AG04449 (cell line): ENCODE measurements around the gene ZNF879.

Source experiments
- CTCF ChIA-PET: fragments of 350-600 bp; formaldehyde crosslinking; extraction: SDS; loops from one replicate; lab custom pipeline; 2021; ENCODE audit warnings: antibody characterized with exemption; lab: Yijun Ruan, JAX
- POLR2A ChIA-PET: fragments of 400-600, 350-600 bp; formaldehyde crosslinking; extraction: SDS; loops from one replicate; lab custom pipeline; 2020; ENCODE audit warnings: antibody characterized with exemption, inconsistent platforms; lab: Yijun Ruan, JAX
- DNase-seq: peaks from one replicate; pipeline ENCODE4 v3.0.0-alpha.2; 2010; ENCODE audit warnings: low read depth, low spot score
- H3K4me3 ChIP-seq: 2 replicates; pipeline ENCODE4 v1.5.1; 2011; ENCODE audit warnings: low read depth, mild to moderate bottlenecking, control low read depth, low read length
- TF ChIP-seq, protein P1 (sequence below): IDR thresholded peaks from one replicate; pipeline ENCODE4 v1.5.1; 2011; ENCODE audit warnings: mild to moderate bottlenecking, moderate library complexity, low read length, control low read depth, inconsistent platforms; ENCODE audit not compliant: insufficient read depth; ENCODE audit errors: missing control alignments

Gene ZNF879

DNA sequence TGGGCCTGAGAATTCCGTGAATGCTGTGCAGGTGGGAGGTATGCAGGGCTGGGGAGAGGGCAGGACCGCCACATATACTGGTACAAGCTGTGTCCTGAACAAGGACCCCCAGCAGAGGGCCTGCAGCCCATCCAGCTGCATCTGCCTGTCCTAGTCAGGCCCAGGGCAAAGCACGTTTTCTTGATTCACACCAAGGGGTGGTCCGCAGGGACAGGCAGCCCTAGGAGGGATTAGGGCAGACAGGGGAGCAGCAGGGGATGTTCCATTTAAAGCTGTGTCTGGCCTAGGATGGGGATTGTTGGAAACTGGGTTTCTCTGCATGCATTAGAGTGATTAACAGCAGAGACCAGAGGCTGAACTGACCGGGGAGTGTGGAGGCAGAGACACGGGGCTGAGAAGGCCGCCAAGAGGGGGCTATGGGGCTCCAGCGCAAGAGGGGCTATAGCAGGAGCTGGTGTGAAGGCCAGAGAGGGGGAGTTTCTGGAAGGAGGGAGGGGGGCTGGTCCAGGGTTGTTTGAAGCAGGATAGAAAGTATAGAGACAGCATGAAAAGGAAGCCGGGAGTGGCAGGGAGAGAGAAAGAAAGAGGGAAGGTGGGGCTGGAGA, 31.2 kb upstream of the ZNF879 start:
- no peak for DNase-seq
- POLR2A ChIA-PET = no interaction called here
- TF ChIP-seq, protein P1, sequence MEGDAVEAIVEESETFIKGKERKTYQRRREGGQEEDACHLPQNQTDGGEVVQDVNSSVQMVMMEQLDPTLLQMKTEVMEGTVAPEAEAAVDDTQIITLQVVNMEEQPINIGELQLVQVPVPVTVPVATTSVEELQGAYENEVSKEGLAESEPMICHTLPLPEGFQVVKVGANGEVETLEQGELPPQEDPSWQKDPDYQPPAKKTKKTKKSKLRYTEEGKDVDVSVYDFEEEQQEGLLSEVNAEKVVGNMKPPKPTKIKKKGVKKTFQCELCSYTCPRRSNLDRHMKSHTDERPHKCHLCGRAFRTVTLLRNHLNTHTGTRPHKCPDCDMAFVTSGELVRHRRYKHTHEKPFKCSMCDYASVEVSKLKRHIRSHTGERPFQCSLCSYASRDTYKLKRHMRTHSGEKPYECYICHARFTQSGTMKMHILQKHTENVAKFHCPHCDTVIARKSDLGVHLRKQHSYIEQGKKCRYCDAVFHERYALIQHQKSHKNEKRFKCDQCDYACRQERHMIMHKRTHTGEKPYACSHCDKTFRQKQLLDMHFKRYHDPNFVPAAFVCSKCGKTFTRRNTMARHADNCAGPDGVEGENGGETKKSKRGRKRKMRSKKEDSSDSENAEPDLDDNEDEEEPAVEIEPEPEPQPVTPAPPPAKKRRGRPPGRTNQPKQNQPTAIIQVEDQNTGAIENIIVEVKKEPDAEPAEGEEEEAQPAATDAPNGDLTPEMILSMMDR = no peak
- H3K4me3 ChIP-seq = no peak overlapping the region
- CTCF ChIA-PET = no interaction called here

DNA sequence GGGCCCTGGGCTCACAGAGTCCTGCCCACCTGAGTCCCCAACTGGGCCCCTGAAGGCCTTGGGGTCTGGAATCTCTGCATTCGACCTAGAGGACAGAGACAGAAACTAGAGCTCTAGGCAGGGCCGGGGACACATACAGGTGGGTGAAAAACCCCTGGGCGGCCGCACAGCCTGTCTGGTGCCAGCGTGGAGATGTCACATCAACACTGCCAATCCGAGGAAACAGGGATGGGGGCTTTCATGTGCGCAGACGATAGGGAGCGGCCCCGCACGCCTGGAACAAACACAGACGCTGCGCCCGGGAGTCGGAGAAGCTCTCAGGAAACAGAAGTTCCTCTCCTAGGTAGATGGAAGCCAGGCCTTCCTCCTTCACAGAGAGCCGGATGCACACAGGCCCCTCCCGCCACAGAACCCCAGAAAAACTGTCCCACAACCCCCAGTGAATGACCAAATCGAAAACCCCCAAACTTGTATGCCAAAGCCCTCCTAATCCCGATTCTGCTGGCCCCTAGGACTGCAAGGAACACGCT, 30.3 kb upstream of the ZNF879 start:
- TF ChIP-seq, protein P1 = no peak
- ChIA-PET CTCF (no interaction called here), POLR2A (no interaction called here)
- H3K4me3 ChIP-seq = no peak overlapping the region
- DNase-seq = no peak

DNA sequence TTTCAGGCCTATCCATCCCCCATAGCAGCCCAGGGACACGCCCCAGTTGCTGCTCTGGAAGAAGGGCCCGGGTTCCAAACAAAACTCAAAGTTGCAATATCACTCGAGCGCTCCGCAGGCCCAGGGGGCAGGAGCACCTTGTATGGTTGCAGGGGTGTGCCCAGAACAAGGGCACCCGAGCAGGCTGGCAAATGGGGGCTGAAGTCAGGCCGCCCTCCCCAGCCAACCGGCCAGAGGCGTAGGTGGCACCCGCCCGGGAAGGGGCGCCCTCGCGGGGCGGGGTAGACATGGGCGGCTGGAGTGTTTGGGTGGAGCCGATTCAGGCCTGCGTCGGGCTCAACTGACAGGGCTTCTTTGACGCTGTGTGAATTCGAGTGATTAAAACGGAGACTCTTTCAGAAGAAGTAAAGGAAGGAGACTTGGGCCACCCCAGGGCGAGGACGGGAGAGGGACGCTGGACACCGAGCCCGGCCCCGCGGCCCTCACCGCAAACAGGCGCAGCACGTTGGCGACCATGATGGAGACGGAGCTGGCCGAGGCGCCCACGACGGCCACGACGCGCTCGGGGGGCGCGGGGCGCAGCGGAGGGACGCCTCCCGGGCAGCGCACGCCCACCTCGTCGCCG, 29.5 kb upstream of the ZNF879 start:
- ChIA-PET CTCF (no interaction called here), POLR2A (no interaction called here)
- TF ChIP-seq, protein P1 = no peak
- no peak for DNase-seq
- H3K4me3 ChIP-seq = no peak overlapping the region

DNA sequence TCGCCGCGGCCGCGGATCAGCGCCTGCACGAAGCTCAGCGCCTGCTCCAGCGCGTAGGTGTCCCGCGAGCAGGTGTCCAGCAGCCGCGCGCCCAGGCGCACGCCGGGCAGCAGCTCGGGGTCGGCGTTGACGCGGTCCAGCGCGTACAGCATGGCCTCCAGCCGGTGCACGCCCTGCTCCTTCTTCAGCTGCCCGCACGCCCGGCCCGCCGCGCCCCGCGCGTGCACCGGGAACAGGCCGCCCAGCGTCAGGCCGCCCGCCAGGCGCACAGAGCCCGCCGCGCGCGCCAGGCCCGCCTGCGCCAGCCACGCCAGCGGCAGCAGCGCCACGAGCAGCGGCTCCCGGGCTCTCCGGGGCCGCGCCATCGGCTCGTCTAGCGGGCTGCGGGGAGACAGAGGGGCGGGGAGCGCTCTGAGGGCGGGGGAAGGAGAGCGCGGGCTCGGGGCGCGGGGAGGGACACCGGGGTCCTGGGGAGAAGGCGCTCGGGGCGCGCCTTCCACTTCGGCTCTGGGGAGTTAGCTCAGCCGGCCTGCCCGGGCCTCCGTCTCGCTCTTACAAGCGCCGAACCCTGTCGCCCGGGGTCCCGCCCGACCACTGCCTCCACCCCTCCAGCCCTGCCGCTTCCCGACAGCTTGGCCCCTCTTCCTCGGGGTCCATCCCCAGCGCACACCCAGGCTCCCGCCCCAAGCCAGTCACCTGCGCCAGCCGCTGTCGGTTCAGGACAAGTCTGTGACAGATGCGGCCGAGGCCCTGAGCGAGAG, 28.8 kb upstream of the ZNF879 start, which contains the start of gene GRM6:
Gene GRM6, minus strand, starts transcription at position 741 of the 761 bp plus-strand sequence. Its CDS starts 376 bp downstream, at position 365.
- DNase-seq = no peak
- H3K4me3 ChIP-seq = no peak within 1 kb of the TSS
- ChIA-PET POLR2A (no interaction called here), CTCF (no interaction called here)
- TF ChIP-seq, protein P1 = no peak

DNA sequence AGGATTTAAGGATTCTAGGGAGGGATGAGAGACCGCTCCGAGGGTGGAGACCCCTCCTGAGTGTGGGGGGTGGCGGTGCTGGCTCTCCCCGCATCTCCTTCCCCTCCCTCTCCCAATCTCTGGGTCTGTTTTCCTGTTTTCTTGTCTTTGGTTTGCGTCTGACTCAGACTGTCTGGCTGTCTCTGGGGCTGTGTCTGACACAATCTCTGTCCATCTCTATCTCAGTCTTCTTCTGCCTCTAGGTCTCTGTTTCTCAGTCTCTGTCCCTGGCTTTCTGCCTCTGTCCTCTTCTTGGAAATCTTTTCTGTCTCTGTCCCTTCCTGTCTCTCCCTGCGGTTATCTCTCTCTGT, 28.3 kb upstream of the ZNF879 start:
- DNase-seq = no peak
- TF ChIP-seq, protein P1 = no peak
- CTCF ChIA-PET = no interaction called here
- H3K4me3 ChIP-seq = no peak overlapping the region
- POLR2A ChIA-PET = no interaction called here

DNA sequence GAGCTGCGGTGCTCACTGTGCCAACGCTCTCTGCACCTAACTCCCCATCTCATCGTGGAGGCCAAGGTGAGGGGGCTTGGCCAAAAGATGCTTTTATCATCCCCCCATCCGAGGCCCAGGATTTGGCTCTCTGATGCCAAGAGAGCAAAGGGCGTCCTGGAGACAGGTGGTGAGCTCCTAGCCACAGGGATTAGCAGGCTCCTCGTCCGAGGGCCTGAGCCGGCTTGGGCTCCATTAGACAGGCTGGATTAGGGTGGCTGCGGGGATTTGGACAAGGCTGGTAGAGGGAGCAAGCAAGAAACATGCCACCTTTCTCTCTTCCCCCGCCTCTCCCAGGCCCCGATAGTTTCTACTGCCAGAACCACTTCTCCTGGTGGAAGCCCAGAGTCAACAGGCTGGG, 27.4 kb upstream of the ZNF879 start:
- ChIA-PET POLR2A (no interaction called here), CTCF (no interaction called here)
- no peak overlapping the region for H3K4me3 ChIP-seq
- TF ChIP-seq, protein P1 = no peak
- DNase-seq = no peak
